Stromal cell of bone marrow (primary cell): ENCODE results near the gene PGM1.
"Not testable (repeated sequence)": the region's sequence is repeated elsewhere in the genome, so short reads cannot be mapped to it uniquely, and the experiment has no call there.

Source experiments
- DNase-seq: peaks from one replicate; pipeline ENCODE4 v3.0.0-alpha.2; 2012; ENCODE audit warnings: low read depth

The PGM1 gene

DNA sequence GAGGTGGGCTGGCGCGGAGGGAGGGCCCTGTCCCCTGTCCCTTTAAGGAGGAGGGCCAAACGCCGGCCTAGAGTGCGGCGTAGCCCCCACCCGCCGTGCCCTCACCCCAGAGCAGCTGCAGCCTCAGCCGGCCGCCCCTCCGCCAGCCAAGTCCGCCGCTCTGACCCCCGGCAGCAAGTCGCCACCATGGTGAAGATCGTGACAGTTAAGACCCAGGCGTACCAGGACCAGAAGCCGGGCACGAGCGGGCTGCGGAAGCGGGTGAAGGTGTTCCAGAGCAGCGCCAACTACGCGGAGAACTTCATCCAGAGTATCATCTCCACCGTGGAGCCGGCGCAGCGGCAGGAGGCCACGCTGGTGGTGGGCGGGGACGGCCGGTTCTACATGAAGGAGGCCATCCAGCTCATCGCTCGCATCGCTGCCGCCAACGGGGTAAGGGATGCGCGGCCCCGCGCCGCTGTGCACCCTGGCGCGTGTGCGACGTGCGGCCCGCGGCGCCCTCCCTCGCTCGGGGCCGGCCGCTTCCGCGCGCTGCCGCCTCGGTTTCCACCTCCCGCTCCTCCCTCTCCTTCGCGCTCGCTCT, at the start of gene PGM1:
Gene PGM1 (plus strand): TSS at position 109 of the 583 bp plus-strand sequence. CDS start 78 bp downstream, at position 187.
- DNase-seq: peak; percentile 68

DNA sequence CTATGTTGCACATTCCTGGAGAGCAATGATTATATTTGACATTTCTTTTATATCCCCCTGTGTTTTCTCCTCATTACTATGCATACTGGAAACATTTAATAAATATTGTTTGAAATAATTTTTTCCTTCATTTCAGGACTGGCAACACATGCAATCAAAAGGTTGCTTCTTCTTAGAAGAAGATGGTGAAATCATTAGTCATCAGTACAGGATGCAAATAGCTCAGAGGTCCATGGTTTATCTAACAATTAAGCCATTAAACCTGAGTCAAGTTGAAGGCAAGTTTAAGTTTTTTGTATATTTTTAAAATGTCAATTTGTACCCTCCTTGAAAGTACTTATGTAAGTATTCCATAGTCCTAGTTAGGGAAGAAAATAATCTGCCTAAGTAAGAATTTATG, 47.4 kb upstream of the PGM1 start:
- DNase-seq: no peak

DNA sequence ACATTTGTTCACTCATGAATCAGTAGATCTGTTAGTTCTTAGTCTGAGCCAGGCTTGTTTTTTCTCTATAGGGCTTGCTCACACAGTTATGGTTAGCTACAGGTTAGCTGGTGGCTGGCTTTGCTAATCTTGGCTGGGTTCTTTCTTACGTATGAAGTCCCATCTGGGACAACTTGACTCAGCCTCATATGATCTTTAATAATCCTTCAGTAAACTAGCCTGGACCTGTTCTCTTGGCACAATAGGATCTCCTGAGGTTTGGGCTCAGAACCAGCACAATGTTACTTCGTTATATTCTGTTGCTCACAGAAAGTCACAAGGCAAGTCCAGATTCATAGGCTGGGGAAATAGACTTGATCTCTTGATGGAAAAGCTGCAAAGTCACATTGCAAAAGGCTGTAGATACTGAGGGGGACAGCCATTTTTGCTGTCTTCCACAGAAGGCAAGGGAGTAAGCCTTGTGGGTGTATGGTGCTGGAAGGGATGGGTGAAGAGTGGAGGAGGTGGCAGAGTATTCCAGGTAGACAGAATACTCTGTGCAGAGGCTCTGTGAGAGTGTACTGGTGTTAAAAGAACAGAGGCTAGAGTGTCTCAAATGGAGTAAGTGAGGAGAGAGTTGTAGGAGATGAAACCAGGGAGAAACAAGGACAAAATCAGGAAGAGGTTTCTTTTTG, 45.5 kb upstream of the PGM1 start:
- DNase-seq: peak; percentile 99

DNA sequence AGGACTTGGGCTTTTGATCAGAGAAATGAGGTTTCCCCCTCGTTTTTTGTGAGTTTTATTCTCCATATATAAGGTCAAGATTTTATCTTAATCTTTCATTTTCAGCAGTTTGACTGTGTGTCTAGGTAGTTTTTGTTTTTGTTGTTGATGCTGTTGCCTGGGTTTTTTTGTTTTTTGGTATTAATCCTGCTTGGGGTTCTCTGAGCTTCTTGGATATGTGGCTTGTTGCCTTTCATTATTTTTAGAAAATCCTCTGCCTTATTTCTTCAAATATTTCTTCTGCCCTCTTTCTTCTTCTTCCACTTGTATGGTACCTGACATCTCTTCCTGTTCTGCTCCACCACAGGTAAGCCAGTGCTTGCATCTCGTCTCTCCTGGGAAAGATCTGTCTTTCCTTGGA, 44.9 kb upstream of the PGM1 start:
- DNase-seq: no peak

DNA sequence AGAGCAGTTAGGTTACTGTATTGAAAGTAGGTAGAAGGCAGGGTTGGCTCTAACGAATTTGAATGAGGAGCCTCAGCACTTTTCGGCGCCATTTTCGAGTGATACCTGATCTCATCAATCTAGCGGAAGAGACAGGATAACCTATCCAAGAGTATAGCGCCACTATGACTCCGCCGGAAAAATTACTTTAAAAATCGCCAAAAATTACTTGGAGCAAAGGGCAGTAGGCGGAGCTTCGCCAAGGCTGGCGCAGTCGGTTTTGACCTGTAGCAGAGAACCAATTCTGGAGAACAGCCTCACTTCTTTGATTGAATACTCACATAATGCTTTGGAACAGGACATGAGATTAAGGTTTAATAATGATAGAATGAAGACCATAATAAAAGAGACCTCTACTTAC, 44.3 kb upstream of the PGM1 start:
- no peak for DNase-seq

DNA sequence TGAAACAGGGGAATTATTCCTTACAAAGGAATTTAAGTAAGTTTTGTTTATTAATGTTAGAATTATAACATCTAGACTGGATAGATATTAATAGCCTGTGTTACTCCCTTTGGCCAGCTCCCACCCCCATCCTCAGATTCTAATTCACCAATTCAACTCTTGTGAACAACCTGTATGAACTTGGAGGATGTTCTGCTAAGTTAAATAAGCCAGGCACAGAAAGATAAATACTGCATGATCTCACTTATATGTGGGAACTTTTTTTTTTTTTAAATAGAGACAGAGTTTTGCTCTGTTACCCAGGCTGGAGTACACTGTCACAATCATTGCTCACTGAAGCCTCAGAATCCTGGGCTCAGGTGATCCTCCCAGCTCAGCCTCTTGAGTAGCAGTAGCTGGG, 37.7 kb upstream of the PGM1 start:
- DNase-seq: no peak

DNA sequence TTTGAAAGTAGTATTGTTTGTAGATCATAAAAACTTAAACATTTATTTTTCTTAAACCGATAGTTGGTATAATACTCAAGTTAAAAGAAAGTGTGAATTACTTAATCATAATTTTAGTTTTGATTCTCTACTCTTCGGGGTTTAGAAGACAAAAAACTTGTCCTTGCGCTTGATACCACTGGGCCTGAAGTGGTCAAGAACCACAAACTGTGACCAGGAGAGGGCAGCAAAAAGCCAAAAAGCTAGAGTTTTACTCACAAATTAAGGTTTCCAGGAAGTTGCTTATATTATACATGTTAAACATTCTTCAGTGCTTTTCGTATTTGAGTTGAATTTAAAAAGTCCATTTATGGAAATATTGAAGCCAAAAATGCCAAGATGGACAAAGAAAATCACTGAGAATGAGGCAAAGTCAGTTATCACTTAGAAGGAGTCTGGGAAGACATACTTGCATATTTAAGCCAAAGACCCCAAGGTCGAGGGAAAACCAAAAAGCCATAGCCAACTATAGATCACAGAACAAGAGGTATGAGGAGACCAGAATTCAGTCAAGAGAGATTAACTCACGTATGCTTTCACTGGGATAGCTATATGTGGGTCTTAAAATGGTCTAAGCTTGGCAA, 35.7 kb upstream of the PGM1 start:
- DNase-seq: peak; percentile 25

DNA sequence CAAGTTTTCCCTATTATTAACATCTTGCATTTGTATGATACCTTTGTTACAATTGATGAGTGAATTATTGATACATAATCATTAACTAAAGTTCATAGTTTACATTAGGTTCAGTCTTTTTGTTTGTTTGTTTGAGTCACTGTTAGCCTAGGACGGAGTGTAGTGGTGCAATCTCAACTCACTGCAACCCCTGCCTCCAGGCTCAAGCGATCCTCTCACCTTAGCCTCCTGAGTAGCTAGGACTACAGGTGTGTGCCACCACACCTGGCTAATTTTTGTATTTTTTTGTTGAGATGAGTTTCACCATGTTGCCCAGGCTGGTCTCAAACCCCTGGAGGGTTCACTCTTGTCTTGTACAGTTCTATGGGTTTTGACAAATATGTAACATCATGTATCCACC, 33.9 kb upstream of the PGM1 start:
- DNase-seq: no peak

DNA sequence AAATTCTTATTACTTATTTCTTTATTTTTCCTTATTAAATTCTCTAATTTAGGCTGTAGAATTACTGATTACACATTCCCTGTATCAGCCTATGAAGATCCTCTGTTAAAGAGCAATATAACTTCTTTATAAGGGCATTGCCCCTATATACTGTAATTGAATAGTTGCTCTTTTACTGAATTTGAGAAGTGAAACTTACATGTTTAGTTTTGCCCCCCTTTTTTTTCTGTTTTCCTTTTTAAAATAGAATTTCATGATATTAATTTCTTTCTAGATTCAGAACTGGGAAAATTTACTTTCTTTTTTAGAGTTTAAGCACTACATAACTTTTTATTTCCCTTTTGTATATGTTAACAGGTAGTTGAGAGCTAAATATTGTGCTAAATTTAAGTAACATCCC, 29.5 kb upstream of the PGM1 start:
- DNase-seq: no peak

DNA sequence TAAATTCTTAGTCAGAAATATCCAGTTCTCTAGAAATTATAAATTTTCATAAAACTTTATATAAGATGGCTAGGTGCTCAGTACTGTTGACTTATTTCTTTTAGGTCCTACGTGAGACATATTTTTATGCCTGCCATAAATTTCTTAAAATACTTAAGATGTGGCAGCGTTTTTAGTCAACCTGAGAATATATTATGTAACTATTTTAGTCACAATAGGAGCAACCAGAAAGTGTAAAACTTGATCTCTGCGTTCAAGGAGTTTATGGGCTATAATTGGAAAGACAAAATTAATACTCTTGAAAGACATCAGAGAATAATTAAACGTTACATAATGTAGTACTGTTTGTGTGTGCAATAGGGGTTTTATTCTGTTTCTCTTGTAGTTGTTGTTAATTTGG, 24.1 kb upstream of the PGM1 start:
- DNase-seq: no peak

DNA sequence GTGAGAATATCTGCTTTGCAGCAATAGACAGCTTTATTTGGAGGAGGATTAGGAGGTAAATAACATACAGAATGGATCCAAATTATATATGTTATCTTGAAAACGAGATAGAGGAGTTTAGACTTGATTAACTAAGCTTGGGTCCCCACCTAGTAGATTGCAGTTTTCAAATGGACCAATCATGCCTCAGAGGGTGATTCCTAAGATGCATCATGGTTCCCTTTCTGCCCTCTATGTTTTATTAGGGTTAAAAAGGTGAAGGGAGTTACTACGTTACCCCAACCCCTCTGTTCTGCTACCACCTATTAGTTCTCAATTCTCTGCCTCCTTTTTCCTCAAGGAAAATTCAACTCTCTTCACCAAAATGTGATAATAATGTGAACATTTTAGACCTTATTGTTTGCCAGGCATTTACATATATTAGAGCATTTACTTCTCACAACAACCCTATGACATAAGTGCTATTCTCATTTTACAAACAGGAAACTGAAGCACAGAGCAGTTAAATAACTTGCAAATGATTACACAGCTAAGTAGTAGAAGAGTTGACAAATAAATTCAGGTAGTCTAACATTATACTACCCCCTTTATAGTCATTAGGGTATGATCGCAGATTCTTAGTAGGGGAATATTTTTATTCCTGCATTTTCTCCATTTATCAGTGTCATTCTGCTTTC, 23.4 kb upstream of the PGM1 start:
- no peak for DNase-seq

DNA sequence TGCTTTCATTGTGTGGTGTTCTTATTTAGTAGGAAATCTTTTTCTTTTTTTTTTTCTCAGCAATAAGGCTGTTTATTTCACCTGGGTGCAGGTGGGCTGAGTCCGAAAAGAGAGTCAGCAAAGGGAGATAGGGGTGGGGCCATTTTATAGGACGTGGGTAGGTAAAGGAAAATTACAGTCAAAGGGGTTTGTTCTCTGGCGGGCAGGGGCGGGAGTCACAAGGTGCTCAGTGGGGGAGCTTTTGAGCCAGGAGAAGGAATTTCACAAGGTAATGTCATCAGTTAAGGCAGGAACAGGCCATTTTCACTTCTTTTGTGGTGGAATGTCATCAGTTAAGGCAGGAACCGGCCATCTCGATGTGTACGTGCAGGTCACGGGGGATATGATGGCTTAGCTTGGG, 20.5 kb upstream of the PGM1 start:
- not testable (repeated sequence) for DNase-seq

DNA sequence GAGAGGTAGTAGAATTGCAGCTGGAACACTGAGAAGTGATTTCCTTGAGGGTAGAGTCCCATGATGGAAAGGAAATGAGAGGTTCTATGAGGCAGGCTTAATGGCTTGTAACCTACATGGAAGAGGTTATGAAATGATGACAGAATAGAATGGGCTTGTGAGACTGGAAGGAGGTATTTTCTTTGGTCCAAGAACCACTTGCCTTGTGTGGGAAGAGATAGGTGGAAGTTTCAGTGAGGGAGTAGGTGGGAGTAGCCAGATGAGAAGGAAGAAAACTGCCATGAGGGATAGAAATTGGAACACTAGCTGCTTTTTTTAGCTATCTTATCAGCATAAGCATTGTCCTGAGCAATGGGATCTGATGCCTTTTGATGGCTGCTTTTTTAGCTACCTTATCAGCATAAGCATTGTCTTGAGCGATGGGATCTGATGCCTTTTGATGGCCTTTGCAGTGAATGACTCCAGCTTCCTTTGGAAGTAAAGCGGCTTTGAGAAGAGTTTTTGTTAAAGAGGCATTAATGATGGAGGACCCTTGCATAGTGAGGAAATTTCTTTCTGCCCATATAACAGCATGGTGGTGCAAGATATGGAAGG, 18.9 kb upstream of the PGM1 start:
- DNase-seq: not testable (repeated sequence)

DNA sequence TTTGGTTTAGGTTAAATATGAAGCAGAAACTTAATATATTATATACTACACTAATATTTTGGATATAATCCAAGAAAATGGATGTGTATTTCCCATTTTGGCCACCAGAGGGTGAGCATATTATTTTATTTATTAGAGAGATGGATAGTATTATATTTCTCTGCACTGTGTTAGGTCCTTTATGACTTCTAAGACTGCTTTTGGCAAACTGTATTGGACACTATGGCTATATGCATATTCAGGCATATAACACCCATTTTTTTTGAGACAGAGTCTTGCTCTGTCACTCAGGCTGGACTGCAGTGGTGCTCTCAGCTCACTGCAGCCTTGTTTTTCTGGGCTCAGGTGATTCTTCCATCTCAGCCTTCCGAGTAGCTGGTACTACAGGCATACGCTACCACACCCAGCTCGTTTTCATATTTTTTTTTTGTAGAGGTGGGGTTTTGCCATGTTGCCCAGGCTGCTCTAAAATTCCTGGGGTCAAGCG, 17.8 kb upstream of the PGM1 start:
- no peak for DNase-seq

DNA sequence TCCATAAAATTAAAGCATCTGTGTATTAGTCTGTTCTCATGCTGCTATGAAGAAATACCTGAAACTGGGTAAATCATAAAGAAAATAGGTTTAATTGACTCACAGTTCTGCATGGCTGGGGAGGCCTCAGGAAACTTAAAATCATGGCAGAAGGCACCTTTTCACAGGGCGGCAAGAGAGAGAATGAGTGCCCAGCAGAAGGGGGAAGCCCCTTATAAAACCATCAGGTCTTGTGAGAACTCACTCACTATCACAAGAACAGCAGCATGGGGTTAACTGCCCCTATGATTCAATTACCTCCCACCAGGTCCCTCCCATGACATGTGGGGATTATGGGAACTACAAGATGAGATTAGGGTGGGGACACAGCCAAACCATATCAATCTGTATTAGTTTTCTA, 6.9 kb upstream of the PGM1 start:
- not testable (repeated sequence) for DNase-seq

DNA sequence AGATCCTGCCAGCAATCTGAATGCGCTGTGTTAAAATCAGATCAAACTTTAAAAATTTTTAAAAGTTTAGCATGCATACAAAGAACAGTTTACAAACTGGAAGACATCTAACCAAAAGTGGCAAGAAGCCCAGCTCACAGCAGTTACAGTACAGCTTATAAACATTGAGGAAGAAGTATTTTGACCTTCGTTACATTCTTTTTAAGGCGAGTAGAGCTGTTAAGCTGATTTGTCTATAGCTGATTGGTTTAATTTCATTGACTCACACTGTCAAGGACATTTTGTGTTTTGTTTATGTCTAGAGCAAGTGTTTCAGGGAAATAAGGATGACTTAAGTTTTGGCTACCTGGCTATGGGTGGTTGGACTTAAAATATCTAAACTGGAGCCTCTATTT, 3.0 kb upstream of the PGM1 start:
- DNase-seq: no peak

DNA sequence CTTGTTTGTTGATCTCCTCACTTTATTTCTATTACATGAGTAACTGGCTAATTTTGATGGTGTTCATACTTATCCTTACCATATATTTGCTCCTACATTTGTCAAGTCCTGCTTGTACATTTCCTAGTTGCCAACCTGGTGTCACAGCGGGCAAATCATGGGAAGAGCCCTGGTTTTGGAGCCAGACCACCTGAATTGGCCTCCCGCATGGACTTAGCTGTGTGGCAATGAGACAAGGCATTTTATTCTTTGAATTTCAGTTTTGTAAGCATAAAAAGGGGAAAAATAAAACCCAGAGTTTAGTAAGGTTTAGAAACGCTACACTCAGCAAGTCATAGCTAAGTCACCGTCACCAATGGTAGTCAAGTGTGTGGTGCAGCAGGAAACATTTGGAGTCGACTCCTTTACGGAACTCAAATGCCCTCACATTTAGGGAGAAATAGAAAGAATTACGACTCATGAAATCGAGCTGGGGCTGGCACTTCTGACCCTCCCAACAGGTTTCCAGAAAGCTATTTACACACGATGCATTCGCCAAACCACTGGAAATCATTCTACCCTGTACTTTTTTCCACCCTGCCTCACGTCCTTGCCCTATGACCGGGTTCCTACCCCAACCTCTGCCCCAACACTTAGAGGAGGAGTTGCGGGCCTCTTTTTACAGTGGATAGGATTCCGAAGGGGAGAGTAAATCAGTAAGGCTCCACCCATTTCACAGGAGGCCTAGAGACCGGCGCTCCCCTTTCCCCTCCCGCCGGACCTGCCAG, 492 bp upstream of the PGM1 start:
- no peak for DNase-seq

DNA sequence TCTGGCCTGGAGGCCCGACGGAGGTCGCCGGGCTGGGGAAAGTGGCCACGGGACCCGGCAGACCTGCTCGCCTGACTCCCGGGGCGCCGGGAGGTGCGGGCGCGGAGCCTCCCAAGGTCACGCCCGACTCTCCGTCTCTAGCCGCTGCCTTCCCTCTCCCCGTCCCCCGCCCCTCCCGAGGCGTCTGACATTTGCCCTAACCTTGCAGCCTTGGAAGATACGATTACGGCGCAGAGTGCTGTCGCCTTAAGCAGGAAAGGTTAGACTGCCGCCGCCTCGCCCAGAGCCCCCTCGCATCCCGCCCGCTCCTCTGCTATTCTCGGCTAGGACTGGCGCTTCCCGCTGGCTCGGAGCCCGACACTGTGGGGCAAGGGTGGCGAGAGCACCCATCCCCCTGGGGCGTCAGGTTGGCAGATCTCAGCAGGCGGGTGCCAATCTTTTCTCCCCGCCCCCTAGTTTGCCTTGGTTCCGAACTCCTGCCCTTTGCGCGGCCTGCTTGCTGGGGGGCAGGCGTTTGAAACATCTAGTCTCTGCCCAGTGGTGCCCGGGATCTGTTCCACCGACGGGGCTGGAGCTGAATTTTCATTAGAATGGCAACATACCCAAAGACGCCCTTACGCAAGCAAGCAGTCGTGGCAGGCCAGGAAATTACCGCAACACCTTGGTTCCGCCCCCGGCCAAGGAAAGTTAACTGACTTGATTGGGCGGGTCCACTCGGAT, 835 bp downstream of the PGM1 start:
- no peak for DNase-seq

DNA sequence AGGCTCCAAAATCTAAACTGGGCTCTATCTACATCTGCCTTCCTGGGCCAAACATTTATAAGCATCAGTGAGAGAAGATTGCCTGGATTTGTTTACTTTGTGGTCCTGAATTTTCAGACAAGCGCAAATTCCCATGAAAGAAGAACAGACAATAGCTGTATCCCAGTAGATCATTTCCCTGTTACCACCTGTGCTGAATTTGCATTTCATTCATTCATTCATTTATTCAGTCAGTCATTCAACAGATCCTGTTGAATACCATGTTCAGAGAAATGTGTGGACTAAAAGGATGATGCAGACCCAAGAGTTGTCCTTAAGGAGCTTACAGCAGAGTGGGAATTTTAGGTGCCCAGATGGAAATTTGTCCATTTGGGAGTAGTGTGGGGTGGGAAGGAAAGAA, 2.2 kb downstream of the PGM1 start:
- no peak for DNase-seq

DNA sequence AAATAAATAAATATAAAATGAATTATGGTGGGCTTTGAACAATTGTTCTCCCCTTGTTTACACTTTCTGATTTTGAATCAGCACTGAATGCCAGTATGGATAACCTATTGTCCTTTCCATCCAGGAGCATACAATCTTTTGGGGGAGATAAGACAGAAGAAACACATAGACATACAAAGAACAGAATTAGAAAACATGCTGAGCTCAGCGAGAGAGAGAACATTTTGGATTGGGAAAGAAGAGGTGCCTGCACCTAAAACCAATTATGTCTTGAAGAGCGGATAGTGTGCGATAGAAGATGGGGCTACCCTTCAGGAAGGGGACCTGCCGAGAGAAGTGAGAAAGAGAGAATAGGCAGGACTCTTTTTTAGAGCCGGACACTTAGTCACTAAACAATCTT, 6.6 kb downstream of the PGM1 start:
- no peak for DNase-seq

DNA sequence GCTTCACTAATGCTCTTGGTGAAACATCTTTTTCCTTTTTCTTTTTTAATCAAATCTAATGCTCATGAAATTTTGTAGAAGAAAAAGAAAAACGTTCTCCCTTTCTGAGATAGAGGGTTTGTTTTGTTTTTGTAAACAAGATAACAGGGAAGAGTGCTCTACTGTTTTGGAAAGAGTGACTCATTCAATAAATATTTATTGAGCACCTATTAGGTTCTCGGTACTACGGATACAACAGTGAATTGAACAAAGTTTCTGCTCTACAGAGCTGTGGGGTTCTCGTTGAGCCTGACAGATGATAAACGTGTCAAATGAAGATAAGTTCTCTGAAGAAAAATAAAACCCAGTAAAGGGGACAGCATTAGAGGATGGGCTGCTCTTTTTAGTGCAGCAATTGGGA, 7.0 kb downstream of the PGM1 start:
- no peak for DNase-seq
